ENCODE results near the gene SLC35F3.

DNA sequence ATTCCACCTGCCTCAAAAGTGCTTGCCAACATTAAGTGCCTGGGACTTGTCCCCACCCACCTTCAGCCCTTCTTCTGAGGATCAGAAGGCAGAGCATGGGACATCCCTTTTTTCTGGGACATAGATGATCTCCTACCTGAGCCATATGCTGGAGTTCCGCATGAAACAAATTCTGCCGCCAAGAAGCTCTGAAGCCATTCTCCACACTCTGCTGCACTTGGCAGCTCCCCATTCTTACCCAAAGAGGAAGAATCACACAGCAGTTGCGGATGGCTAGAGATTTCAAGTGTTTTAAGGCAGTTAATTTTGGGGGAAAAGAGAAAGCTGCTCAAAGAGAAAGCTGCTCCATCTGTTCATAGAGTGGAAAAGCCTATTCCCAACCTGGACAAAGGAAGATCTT lies 271.5 kb downstream of the SLC35F3 start:
- TF ChIP-seq ZHX1 (conservative IDR thresholded peaks at IDR 0.05; ENCODE audit: low read length) = no peak
- TF ChIP-seq, protein P1, sequence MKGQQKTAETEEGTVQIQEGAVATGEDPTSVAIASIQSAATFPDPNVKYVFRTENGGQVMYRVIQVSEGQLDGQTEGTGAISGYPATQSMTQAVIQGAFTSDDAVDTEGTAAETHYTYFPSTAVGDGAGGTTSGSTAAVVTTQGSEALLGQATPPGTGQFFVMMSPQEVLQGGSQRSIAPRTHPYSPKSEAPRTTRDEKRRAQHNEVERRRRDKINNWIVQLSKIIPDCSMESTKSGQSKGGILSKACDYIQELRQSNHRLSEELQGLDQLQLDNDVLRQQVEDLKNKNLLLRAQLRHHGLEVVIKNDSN (CRISPR knock-in tag; IDR thresholded peaks at IDR 0.05) = no peak
- TF ChIP-seq, protein P2, sequence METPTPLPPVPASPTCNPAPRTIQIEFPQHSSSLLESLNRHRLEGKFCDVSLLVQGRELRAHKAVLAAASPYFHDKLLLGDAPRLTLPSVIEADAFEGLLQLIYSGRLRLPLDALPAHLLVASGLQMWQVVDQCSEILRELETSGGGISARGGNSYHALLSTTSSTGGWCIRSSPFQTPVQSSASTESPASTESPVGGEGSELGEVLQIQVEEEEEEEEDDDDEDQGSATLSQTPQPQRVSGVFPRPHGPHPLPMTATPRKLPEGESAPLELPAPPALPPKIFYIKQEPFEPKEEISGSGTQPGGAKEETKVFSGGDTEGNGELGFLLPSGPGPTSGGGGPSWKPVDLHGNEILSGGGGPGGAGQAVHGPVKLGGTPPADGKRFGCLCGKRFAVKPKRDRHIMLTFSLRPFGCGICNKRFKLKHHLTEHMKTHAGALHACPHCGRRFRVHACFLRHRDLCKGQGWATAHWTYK (CRISPR knock-in tag; IDR thresholded peaks at IDR 0.05) = no peak
- no peak for TF ChIP-seq HOMEZ (CRISPR knock-in tag; IDR thresholded peaks at IDR 0.05)
- no peak for TF ChIP-seq SIN3A (IDR thresholded peaks at IDR 0.05; ENCODE audit: borderline replicate concordance in 2 of 2, control insufficient read depth in 1 of 2, low read depth in 2 of 2, low read length in 2 of 2)
- TF ChIP-seq, protein P3, sequence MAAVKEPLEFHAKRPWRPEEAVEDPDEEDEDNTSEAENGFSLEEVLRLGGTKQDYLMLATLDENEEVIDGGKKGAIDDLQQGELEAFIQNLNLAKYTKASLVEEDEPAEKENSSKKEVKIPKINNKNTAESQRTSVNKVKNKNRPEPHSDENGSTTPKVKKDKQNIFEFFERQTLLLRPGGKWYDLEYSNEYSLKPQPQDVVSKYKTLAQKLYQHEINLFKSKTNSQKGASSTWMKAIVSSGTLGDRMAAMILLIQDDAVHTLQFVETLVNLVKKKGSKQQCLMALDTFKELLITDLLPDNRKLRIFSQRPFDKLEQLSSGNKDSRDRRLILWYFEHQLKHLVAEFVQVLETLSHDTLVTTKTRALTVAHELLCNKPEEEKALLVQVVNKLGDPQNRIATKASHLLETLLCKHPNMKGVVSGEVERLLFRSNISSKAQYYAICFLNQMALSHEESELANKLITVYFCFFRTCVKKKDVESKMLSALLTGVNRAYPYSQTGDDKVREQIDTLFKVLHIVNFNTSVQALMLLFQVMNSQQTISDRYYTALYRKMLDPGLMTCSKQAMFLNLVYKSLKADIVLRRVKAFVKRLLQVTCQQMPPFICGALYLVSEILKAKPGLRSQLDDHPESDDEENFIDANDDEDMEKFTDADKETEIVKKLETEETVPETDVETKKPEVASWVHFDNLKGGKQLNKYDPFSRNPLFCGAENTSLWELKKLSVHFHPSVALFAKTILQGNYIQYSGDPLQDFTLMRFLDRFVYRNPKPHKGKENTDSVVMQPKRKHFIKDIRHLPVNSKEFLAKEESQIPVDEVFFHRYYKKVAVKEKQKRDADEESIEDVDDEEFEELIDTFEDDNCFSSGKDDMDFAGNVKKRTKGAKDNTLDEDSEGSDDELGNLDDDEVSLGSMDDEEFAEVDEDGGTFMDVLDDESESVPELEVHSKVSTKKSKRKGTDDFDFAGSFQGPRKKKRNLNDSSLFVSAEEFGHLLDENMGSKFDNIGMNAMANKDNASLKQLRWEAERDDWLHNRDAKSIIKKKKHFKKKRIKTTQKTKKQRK (IDR thresholded peaks at IDR 0.05; ENCODE audit: borderline replicate concordance, low read depth, low read length) = no peak
- TF ChIP-seq RBM25 (IDR thresholded peaks at IDR 0.05; ENCODE audit: low read depth, low read length, severe bottlenecking) = no peak
- no peak for TF ChIP-seq EZH2 (IDR thresholded peaks at IDR 0.05; ENCODE audit: borderline replicate concordance, low read depth, low read length)

Measured in K562 (cell line).